Lower leg skin (tissue), 4 donors: ENCODE data around the gene GRID2. TPM values are rescaled to one million over a fixed set of nuclear protein-coding genes. Genes with fewer than 3 reads are reported as not detected.
A peak's percentile ranks its signal among the peaks of the same experiment; 100 is the strongest.
"Not testable (repeated sequence)": the region's sequence is repeated elsewhere in the genome, so short reads cannot be mapped to it uniquely, and the experiment has no call there.

Experiments
- DNase-seq, 2 donors: peaks; one replicate each; pipeline ENCODE4 v3.0.0-alpha.2; 2019; ENCODE audit warnings: low spot score in 2 of 2
- H3K4me3 ChIP-seq: fragments of 200-600 bp; sonication (generic); 2 replicates; pipeline ENCODE4 v1.5.1; 2017; ENCODE audit warnings: mild to moderate bottlenecking, low read depth; ENCODE audit not compliant: poor library complexity, severe bottlenecking
- POLR2A ChIP-seq, 2 donors: fragments of 450-650 bp; IDR thresholded peaks; one replicate each; pipeline ENCODE4 v1.6.1; 2016 to 2017; ENCODE audit warnings: antibody characterized with exemption in 2 of 2, mild to moderate bottlenecking in 1 of 2, moderate library complexity in 1 of 2
- WGBS, 2 donors: methylation state at CpG; one replicate each; pipeline ENCODE4 v1.1.5; 2018; 5-methylcytosine and 5-hydroxymethylcytosine counted together
- intact Hi-C: fragments of 100-400 bp; cut with DNase I; formaldehyde crosslinking; loops from one replicate; pipeline ENCODE4 v1.15.0; 2023; ENCODE audit warnings: low total_unique reads
- total RNA-seq, 4 donors: library from RNA; depleted of rRNA; stranded (reverse); fragments of >200 nt; gene quantifications; one replicate each; pipeline ENCODE4 v1.1.0, GENCODE V29; 2016
- TF ChIP-seq, protein P1 (sequence below), 3 donors: fragments of 450-650 bp; IDR thresholded peaks; one replicate each; pipeline ENCODE4 v1.5.1; 2016; ENCODE audit warnings: antibody characterized with exemption in 3 of 3, mild to moderate bottlenecking in 3 of 3, moderate library complexity in 2 of 3

The GRID2 gene
- total RNA-seq, 4 donors from 2014 or later: not detected

GRCh38 chr4:92450694-92451093 lies 146.9 kb downstream of the GRID2 start:
- intact Hi-C loops: no loop called here
- no peak overlapping the region for H3K4me3 ChIP-seq
- no peak for DNase-seq
- TF ChIP-seq, protein P1, sequence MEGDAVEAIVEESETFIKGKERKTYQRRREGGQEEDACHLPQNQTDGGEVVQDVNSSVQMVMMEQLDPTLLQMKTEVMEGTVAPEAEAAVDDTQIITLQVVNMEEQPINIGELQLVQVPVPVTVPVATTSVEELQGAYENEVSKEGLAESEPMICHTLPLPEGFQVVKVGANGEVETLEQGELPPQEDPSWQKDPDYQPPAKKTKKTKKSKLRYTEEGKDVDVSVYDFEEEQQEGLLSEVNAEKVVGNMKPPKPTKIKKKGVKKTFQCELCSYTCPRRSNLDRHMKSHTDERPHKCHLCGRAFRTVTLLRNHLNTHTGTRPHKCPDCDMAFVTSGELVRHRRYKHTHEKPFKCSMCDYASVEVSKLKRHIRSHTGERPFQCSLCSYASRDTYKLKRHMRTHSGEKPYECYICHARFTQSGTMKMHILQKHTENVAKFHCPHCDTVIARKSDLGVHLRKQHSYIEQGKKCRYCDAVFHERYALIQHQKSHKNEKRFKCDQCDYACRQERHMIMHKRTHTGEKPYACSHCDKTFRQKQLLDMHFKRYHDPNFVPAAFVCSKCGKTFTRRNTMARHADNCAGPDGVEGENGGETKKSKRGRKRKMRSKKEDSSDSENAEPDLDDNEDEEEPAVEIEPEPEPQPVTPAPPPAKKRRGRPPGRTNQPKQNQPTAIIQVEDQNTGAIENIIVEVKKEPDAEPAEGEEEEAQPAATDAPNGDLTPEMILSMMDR (IDR thresholded peaks at IDR 0.05): no peak
- no peak for TF ChIP-seq POLR2A (IDR thresholded peaks at IDR 0.05)

GRCh38 chr4:92451782-92452181 lies 148.0 kb downstream of the GRID2 start:
- TF ChIP-seq, protein P1 (IDR thresholded peaks at IDR 0.05): no peak
- TF ChIP-seq POLR2A (IDR thresholded peaks at IDR 0.05): no peak
- intact Hi-C loops: no loop called here
- no peak for DNase-seq

DNA sequence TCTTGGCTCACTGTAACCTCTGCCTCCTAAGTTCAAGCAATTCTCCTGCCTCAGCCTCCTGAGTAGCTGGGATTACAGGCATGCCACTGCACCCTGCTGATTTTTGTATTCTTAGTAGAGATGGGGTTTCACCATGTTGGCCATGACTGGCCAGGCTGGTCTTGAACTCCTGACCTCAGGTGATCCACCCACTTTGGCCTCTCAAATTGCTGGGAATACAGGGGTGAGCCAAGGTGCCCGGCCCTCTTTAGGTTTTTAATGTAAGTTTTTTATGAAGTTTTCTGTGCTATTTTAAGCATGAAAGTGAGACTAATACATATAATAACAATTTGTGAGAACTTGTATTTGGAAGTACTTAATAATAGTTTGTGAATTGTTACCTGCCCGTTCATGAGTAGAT lies 148.6 kb downstream of the GRID2 start:
- peak in 1 of 2 donors; percentile 62 for DNase-seq
- H3K4me3 ChIP-seq, intact Hi-C loops: not testable (repeated sequence)
- WGBS, 2 donors: 87 to 95% methylated on average over 2 of the region's 2 CpGs

More at GRCh38 chr4:92451782-92452181, 148.0 kb downstream of the GRID2 start:
- no peak overlapping the region for H3K4me3 ChIP-seq

DNA sequence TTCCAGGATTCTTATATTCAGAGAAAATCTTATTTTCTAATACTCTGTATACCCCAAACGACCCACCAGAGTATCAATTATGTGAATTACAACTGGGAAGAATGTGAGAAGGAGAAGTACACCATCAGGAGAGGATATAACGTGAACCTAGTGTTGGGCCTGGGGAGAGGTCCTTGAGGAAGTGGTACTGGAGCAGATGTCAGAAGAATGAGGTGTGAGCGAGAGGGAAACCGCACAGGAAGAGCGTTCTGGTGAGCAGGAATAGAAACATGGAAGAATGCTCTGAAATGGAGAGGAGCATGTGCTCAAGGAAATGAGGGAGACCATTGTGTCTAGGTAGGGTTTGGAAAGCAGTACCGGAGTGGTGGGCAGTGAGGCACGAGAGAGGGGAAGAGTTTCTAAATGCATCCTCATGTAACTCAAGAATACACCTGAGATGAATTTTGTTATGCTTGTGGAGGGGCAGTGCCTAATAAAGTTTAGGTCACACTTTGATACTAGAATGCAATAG lies 151.6 kb downstream of the GRID2 start:
- intact Hi-C loops: no loop called here
- H3K4me3 ChIP-seq: no peak overlapping the region
- 76 to 81% methylated on average over 7 of the region's 7 CpGs for WGBS, 2 donors
- no peak for DNase-seq
- TF ChIP-seq, protein P1 (IDR thresholded peaks at IDR 0.05): no peak
- no peak for TF ChIP-seq POLR2A (IDR thresholded peaks at IDR 0.05)

DNA sequence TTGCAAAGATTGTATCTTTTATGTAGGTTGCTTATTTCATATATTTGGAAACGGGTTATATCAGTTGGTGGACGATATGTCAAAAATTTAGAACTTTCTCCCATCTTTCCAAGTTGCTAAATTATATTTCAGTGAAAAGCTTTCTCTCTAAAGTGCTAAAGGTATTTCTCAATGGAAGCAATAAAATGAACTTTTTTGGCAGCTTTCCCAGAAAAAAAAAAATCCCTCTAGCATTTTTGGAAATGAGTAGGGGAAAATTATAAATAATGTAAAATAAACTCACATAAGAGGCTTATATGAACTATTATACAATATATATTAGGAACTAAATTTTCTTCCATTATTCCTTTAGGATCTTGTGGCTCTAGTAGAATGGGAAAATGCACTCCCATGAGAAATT lies 152.2 kb downstream of the GRID2 start:
- no peak overlapping the region for H3K4me3 ChIP-seq
- no peak for TF ChIP-seq POLR2A (IDR thresholded peaks at IDR 0.05)
- TF ChIP-seq, protein P1 (IDR thresholded peaks at IDR 0.05): no peak
- DNase-seq: no peak
- 37 to 40% methylated on average over 2 of the region's 2 CpGs for WGBS, 2 donors
- intact Hi-C loops: no loop called here

DNA sequence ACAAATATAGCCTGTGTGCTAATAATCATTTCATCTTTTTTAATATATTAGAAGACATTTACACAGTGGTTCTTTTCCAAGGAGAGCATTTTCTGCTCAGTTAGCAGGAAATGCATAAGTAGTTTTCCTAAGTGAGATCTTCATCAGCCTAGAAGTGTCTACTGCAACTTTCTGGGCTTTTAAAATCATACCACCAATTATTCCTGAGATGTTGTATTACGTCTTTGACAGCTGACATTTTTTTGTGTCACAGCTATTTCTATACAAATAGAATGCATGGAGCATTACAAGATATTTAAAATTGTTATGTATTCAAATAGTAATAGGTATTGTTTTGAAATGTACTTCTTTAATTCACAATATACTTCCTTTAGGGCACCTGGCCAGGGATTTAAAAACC lies 158.0 kb downstream of the GRID2 start:
- intact Hi-C loops: no loop called here
- DNase-seq: no peak
- no peak for TF ChIP-seq POLR2A (IDR thresholded peaks at IDR 0.05)
- TF ChIP-seq, protein P1 (IDR thresholded peaks at IDR 0.05): no peak
- H3K4me3 ChIP-seq: no peak overlapping the region
- WGBS, 2 donors: 65 to 68% methylated on average over 1 of the region's 1 CpG
